ENCODE results near the gene XBP1. TPM values are rescaled to one million over a fixed set of nuclear protein-coding genes. Genes with fewer than 3 reads are reported as not detected.

The XBP1 gene
- total and polyA plus RNA-seq, 12 donors = 31.2 to 393 (median 150) TPM

GRCh38 chr22:28802595-28803123 is 2.3 kb upstream of the XBP1 start:
- peak overlapping the region in 3 of 5 donors; percentile 17 to 100 (median 56) for H3K27ac ChIP-seq
- TF ChIP-seq CTCF (IDR thresholded peaks at IDR 0.05) = peak in 1 of 6 experiments; percentile 12
- no peak for TF ChIP-seq POLR2A (IDR thresholded peaks at IDR 0.05)
- H3K4me1 ChIP-seq (replicated peaks in 1 of 2) = peaks cover 29 to 32% of the 10 kb centered on the region in 2 donors
- no peaks in the 10 kb centered on the region for H3K27me3 ChIP-seq
- DNase-seq = no peak
- H3K4me3 ChIP-seq = peak overlapping the region in 1 of 4 donors; percentile 66
- H3K36me3 ChIP-seq (replicated peaks in 1 of 2) = peaks cover 0 to 7% of the 10 kb centered on the region in 2 donors
- intact Hi-C loops (cut with DNase I) = no loop called here
- 70 to 74% (median 72%) methylated on average over 7 of the region's 7 CpGs for WGBS, 4 donors
- H3K9me3 ChIP-seq (replicated peaks in 1 of 3) = no peaks in the 10 kb centered on the region

- 47 to 61% (median 53%) methylated on average over 14 of the region's 14 CpGs for WGBS, 4 donors
- Histone ChIP-seq H3K27ac (peak overlapping the region in 4 of 5 donors; percentile 11 to 100 (median 78)), H3K9me3 (replicated peaks in 1 of 3) (no peaks in the 10 kb centered on the region), H3K4me1 (replicated peaks in 1 of 2) (peaks cover 29 to 39% of the 10 kb centered on the region in 2 donors), H3K36me3 (replicated peaks in 1 of 2) (peaks cover 0 to 13% of the 10 kb centered on the region in 2 donors), H3K27me3 (no peaks in the 10 kb centered on the region), H3K4me3 (peak overlapping the region in 1 of 4 donors; percentile 66)
- TF ChIP-seq CTCF (IDR thresholded peaks at IDR 0.05) (no peak), POLR2A (IDR thresholded peaks at IDR 0.05) (no peak)
- DNase-seq = peak in 1 of 7 donors; percentile 46
- intact Hi-C loops (cut with DNase I) = no loop called here
Observed at GRCh38 chr22:28801845-28802594, 1.7 kb upstream of the XBP1 start.

GRCh38 chr22:28799606-28800307 is 612 bp downstream of the XBP1 start:
- no peaks in the 10 kb centered on the region for H3K27me3 ChIP-seq
- 0 to 1% (median 1%) methylated on average over 10 to 31 of the region's 31 CpGs for WGBS, 4 donors
- TF ChIP-seq CTCF (IDR thresholded peaks at IDR 0.05) (no peak), POLR2A (IDR thresholded peaks at IDR 0.05) (no peak)
- peaks cover 34 to 58% of the 10 kb centered on the region in 2 donors for H3K4me1 ChIP-seq (replicated peaks in 1 of 2)
- H3K4me3 ChIP-seq = peak overlapping the region; percentile 66 to 100 (median 80)
- intact Hi-C loops (cut with DNase I) = no loop called here
- H3K27ac ChIP-seq = peak overlapping the region; percentile 96 to 100 (median 100)
- peaks cover 0 to 36% of the 10 kb centered on the region in 2 donors for H3K36me3 ChIP-seq (replicated peaks in 1 of 2)
- DNase-seq = peak; percentile 57 to 86 (median 77)
- H3K9me3 ChIP-seq (replicated peaks in 1 of 3) = no peaks in the 10 kb centered on the region

Data from adrenal gland (tissue), 12 donors.